HG03139 (cell line): Measurements from ENCODE around the gene MAD1L1.

ENCODE experiments used
- ATAC-seq: cut with Tn5 transposase; IDR thresholded peaks from one replicate; pipeline ENCODE4 v1.9.1; 2021; ENCODE audit not compliant: unreplicated experiment

The MAD1L1 gene

GRCh38 chr7:2258661-2259365 is 26.1 kb upstream of the MAD1L1 start:
- no peak for ATAC-seq

GRCh38 chr7:2257651-2258050 is 24.9 kb upstream of the MAD1L1 start:
- no peak for ATAC-seq

- ATAC-seq, result no peak
These were observed 24.4 kb upstream of the MAD1L1 start for GRCh38 chr7:2257046-2257551.

GRCh38 chr7:2256306-2257045 is 23.7 kb upstream of the MAD1L1 start:
- ATAC-seq, result no peak

GRCh38 chr7:2255145-2256139 is 22.7 kb upstream of the MAD1L1 start:
- ATAC-seq, result no peak

GRCh38 chr7:2254429-2255144 is 21.8 kb upstream of the MAD1L1 start:
- ATAC-seq, result no peak

GRCh38 chr7:2253525-2254244 is 20.9 kb upstream of the MAD1L1 start:
- no peak for ATAC-seq

GRCh38 chr7:2253021-2253420 is 20.3 kb upstream of the MAD1L1 start:
- no peak for ATAC-seq

- no peak for ATAC-seq
These were observed 19.4 kb upstream of the MAD1L1 start for GRCh38 chr7:2251841-2252771.

- no peak for ATAC-seq
These were observed 18.6 kb upstream of the MAD1L1 start for GRCh38 chr7:2251381-2251780.

GRCh38 chr7:2249744-2250323 is 17.1 kb upstream of the MAD1L1 start:
- no peak for ATAC-seq

- no peak for ATAC-seq
These were observed 16.4 kb upstream of the MAD1L1 start for GRCh38 chr7:2248984-2249694.

GRCh38 chr7:2247141-2247995 is 14.6 kb upstream of the MAD1L1 start:
- ATAC-seq, result no peak

- ATAC-seq, result no peak
These were observed 13.3 kb upstream of the MAD1L1 start for GRCh38 chr7:2245883-2246675.

GRCh38 chr7:2244404-2244995 is 11.8 kb upstream of the MAD1L1 start:
- no peak for ATAC-seq

GRCh38 chr7:2243458-2243857 is 10.7 kb upstream of the MAD1L1 start:
- no peak for ATAC-seq
